Parathyroid adenoma (tissue), 2 donors: ENCODE data around the gene PIK3C2G.

ENCODE experiments used
- H2AFZ ChIP-seq: fragments of 300-600 bp; sonication (generic); one replicate; pipeline ENCODE4 v1.7.0; 2017; ENCODE audit warnings: antibody characterized with exemption, mild to moderate bottlenecking
- H3K27ac ChIP-seq: fragments of 300-600 bp; sonication (generic); one replicate; pipeline ENCODE4 v1.7.0; 2017
- H3K27me3 ChIP-seq: fragments of 300-600 bp; sonication (generic); one replicate; pipeline ENCODE4 v1.7.0; 2017; ENCODE audit warnings: low read length; ENCODE audit not compliant: control insufficient read depth, insufficient read depth
- H3K36me3 ChIP-seq: fragments of 300-600 bp; sonication (generic); one replicate; pipeline ENCODE4 v1.7.0; 2017; ENCODE audit warnings: low read length; ENCODE audit not compliant: control insufficient read depth, insufficient read depth
- H3K4me1 ChIP-seq: fragments of 300-600 bp; sonication (generic); one replicate; pipeline ENCODE4 v1.7.0; 2017; ENCODE audit warnings: control low read depth
- H3K4me2 ChIP-seq: fragments of 300-600 bp; sonication (generic); one replicate; pipeline ENCODE4 v1.7.0; 2017; ENCODE audit warnings: low read length
- H3K4me3 ChIP-seq: fragments of 300-600 bp; sonication (generic); one replicate; pipeline ENCODE4 v1.7.0; 2017; ENCODE audit warnings: low read depth, low read length
- H3K79me2 ChIP-seq: fragments of 300-600 bp; sonication (generic); one replicate; pipeline ENCODE4 v1.7.0; 2017; ENCODE audit warnings: control low read depth
- H3K9ac ChIP-seq: fragments of 300-600 bp; sonication (generic); one replicate; pipeline ENCODE4 v1.7.0; 2017; ENCODE audit warnings: mild to moderate bottlenecking
- H3K9me3 ChIP-seq: fragments of 300-600 bp; sonication (generic); one replicate; pipeline ENCODE4 v1.7.0; 2017; ENCODE audit warnings: low read length; ENCODE audit not compliant: control insufficient read depth
- TF ChIP-seq, protein P1 (sequence below): fragments of 300-600 bp; sonication (generic); IDR thresholded peaks from one replicate; pipeline ENCODE4 v1.7.0; 2017; ENCODE audit warnings: antibody characterized with exemption, mild to moderate bottlenecking
- donor health status: primary hyperparathyroidism.

Gene PIK3C2G

GRCh38 chr12:18586581-18586980 lies 325.3 kb downstream of the PIK3C2G start:
- Histone ChIP-seq H3K9me3 (no peaks in the 10 kb centered on the region), H3K27ac (no peak overlapping the region), H3K79me2 (no peaks in the 10 kb centered on the region), H3K4me2 (no peak overlapping the region), H3K9ac (no peak overlapping the region), H3K27me3 (no peaks in the 10 kb centered on the region), H3K4me3 (no peak overlapping the region), H3K36me3 (no peaks in the 10 kb centered on the region), H3K4me1 (no peaks in the 10 kb centered on the region), H2AFZ (no peak overlapping the region)
- TF ChIP-seq, protein P1, sequence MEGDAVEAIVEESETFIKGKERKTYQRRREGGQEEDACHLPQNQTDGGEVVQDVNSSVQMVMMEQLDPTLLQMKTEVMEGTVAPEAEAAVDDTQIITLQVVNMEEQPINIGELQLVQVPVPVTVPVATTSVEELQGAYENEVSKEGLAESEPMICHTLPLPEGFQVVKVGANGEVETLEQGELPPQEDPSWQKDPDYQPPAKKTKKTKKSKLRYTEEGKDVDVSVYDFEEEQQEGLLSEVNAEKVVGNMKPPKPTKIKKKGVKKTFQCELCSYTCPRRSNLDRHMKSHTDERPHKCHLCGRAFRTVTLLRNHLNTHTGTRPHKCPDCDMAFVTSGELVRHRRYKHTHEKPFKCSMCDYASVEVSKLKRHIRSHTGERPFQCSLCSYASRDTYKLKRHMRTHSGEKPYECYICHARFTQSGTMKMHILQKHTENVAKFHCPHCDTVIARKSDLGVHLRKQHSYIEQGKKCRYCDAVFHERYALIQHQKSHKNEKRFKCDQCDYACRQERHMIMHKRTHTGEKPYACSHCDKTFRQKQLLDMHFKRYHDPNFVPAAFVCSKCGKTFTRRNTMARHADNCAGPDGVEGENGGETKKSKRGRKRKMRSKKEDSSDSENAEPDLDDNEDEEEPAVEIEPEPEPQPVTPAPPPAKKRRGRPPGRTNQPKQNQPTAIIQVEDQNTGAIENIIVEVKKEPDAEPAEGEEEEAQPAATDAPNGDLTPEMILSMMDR = no peak

- H3K9me3 ChIP-seq = no peaks in the 10 kb centered on the region
- no peaks in the 10 kb centered on the region for H3K27me3 ChIP-seq
- no peak overlapping the region for H3K9ac ChIP-seq
- H3K36me3 ChIP-seq = no peaks in the 10 kb centered on the region
- H3K27ac ChIP-seq = no peak overlapping the region
- no peaks in the 10 kb centered on the region for H3K79me2 ChIP-seq
- H3K4me1 ChIP-seq = no peaks in the 10 kb centered on the region
- TF ChIP-seq, protein P1 = no peak
- no peak overlapping the region for H3K4me2 ChIP-seq
- H3K4me3 ChIP-seq = no peak overlapping the region
- no peak overlapping the region for H2AFZ ChIP-seq
Observed at GRCh38 chr12:18589316-18589715, 328.0 kb downstream of the PIK3C2G start.

- H3K4me3 ChIP-seq = no peak overlapping the region
- TF ChIP-seq, protein P1 = no peak
- no peaks in the 10 kb centered on the region for H3K9me3 ChIP-seq
- H3K4me2 ChIP-seq = no peak overlapping the region
- H2AFZ ChIP-seq = no peak overlapping the region
- H3K9ac ChIP-seq = no peak overlapping the region
- no peaks in the 10 kb centered on the region for H3K79me2 ChIP-seq
- no peaks in the 10 kb centered on the region for H3K27me3 ChIP-seq
- no peaks in the 10 kb centered on the region for H3K36me3 ChIP-seq
- no peak overlapping the region for H3K27ac ChIP-seq
- no peaks in the 10 kb centered on the region for H3K4me1 ChIP-seq
Observed at GRCh38 chr12:18591473-18591872, 330.2 kb downstream of the PIK3C2G start.

DNA sequence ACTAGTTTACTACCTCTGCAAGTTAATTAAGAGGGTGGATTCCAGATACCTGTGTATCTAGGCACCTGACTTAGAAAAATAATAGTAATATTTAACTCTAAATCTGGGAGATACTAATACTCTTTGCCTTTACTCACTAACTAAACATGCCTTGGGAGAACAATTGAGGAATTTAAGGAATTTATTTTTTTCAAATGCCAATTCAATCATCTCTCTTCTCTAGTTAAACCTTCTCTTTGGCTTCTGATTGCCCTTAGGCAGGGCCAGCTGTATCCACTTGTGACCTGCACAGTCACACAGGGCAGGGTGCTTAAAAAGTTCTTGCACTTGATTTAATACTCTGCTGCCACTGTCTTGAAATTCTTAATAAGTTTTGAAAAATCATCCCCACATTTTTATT lies 334.1 kb downstream of the PIK3C2G start:
- Histone ChIP-seq H3K9me3 (no peaks in the 10 kb centered on the region), H3K9ac (no peak overlapping the region), H3K79me2 (no peaks in the 10 kb centered on the region), H3K4me2 (no peak overlapping the region), H3K27me3 (no peaks in the 10 kb centered on the region), H3K27ac (no peak overlapping the region), H3K4me1 (no peaks in the 10 kb centered on the region), H3K4me3 (no peak overlapping the region), H3K36me3 (no peaks in the 10 kb centered on the region), H2AFZ (no peak overlapping the region)
- TF ChIP-seq, protein P1 = no peak

DNA sequence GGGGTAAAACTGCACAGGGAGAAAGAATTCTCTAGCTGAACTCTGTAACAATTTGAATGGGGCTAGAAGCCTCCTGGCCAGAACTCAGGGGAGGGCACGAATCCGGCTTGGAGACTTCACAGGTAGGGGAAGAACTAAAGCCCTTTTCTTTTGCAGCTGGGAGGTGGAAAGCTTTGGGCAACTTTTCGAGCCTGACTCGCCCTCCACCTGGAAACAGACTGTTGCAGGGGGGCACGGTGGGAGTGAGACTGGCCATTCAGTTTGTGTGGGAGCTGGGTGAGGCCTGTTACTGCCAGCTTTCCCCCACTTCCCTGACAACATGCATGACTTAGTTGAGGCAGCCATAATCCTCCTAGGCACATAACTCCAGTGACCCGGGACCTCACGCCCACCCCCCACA lies 340.6 kb downstream of the PIK3C2G start:
- H3K79me2 ChIP-seq = no peaks in the 10 kb centered on the region
- H3K27ac ChIP-seq = no peak overlapping the region
- TF ChIP-seq, protein P1 = no peak
- no peaks in the 10 kb centered on the region for H3K4me1 ChIP-seq
- H2AFZ ChIP-seq = no peak overlapping the region
- no peak overlapping the region for H3K4me2 ChIP-seq
- no peaks in the 10 kb centered on the region for H3K36me3 ChIP-seq
- H3K9me3 ChIP-seq = no peaks in the 10 kb centered on the region
- no peak overlapping the region for H3K9ac ChIP-seq
- H3K4me3 ChIP-seq = no peak overlapping the region
- H3K27me3 ChIP-seq = no peaks in the 10 kb centered on the region
